DOHH2 (cell line): ENCODE data around the gene THBS3.

Experiments used
- CTCF ChIP-seq: fragments of 200-600 bp; sonication (generic); IDR thresholded peaks from one replicate; pipeline ENCODE4 v1.5.1; 2014; ENCODE audit warnings: antibody characterized with exemption, mild to moderate bottlenecking, low read depth, low read length; ENCODE audit not compliant: poor library complexity, severe bottlenecking
- EZH2phosphoT487 ChIP-seq: fragments of 200-600 bp; sonication (generic); IDR thresholded peaks from 2 replicates; pipeline ENCODE4 v1.6.1; 2017; ENCODE audit warnings: borderline replicate concordance, mild to moderate bottlenecking, antibody characterized with exemption, low read length, moderate library complexity, mixed read lengths

GRCh38 chr1:155226188-155226909, 18.7 kb upstream of the THBS3 start:
- TF ChIP-seq CTCF (peak; percentile 83), EZH2phosphoT487 (no peak)
